PFSK-1 (cell line): ENCODE data around the gene UHRF1.

Source experiments
- FOXP2 ChIP-seq: optimal IDR thresholded peaks from 2 replicates; pipeline ENCODE3; 2011; ENCODE audit warnings: borderline replicate concordance, control low read depth, inconsistent platforms; ENCODE audit not compliant: insufficient read depth; ENCODE audit errors: extremely low read length, extremely low read depth
- POLR2AphosphoS5 ChIP-seq: IDR thresholded peaks from 2 replicates; pipeline ENCODE4 v1.6.1; 2012; ENCODE audit warnings: low read depth, mild to moderate bottlenecking, control low read depth, low read length, moderate library complexity
- SIN3A ChIP-seq: IDR thresholded peaks from 2 replicates; pipeline ENCODE4 v1.6.1; 2012; ENCODE audit warnings: mild to moderate bottlenecking, low read length, moderate library complexity, borderline replicate concordance; ENCODE audit not compliant: insufficient read depth
- TAF1 ChIP-seq: IDR thresholded peaks from 2 replicates; pipeline ENCODE4 v1.6.1; 2012; ENCODE audit warnings: low read length, control low read depth, borderline replicate concordance; ENCODE audit not compliant: insufficient read depth
- TF ChIP-seq, protein P1 (sequence below), 2 experiments: IDR thresholded peaks; 2 replicates each; pipeline versions ENCODE4 v1.6.1 to v1.8.0; 2011 to 2012; ENCODE audit warnings: low read depth in 2 of 2, low read length in 2 of 2, control low read depth in 1 of 2, inconsistent platforms in 1 of 2, mild to moderate bottlenecking in 1 of 2, moderate library complexity in 1 of 2; ENCODE audit not compliant: insufficient read depth in 1 of 2

Gene UHRF1

GRCh38 chr19:4997297-4997696 is 88.0 kb downstream of the UHRF1 start:
- TF ChIP-seq POLR2AphosphoS5 = no peak
- no peak for TF ChIP-seq FOXP2
- no peak for TF ChIP-seq SIN3A
- TF ChIP-seq TAF1 = no peak
- TF ChIP-seq, protein P1, sequence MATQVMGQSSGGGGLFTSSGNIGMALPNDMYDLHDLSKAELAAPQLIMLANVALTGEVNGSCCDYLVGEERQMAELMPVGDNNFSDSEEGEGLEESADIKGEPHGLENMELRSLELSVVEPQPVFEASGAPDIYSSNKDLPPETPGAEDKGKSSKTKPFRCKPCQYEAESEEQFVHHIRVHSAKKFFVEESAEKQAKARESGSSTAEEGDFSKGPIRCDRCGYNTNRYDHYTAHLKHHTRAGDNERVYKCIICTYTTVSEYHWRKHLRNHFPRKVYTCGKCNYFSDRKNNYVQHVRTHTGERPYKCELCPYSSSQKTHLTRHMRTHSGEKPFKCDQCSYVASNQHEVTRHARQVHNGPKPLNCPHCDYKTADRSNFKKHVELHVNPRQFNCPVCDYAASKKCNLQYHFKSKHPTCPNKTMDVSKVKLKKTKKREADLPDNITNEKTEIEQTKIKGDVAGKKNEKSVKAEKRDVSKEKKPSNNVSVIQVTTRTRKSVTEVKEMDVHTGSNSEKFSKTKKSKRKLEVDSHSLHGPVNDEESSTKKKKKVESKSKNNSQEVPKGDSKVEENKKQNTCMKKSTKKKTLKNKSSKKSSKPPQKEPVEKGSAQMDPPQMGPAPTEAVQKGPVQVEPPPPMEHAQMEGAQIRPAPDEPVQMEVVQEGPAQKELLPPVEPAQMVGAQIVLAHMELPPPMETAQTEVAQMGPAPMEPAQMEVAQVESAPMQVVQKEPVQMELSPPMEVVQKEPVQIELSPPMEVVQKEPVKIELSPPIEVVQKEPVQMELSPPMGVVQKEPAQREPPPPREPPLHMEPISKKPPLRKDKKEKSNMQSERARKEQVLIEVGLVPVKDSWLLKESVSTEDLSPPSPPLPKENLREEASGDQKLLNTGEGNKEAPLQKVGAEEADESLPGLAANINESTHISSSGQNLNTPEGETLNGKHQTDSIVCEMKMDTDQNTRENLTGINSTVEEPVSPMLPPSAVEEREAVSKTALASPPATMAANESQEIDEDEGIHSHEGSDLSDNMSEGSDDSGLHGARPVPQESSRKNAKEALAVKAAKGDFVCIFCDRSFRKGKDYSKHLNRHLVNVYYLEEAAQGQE (IDR thresholded peaks at IDR 0.05; ENCODE audit: insufficient read depth in 1 of 2, low read depth in 2 of 2, low read length in 2 of 2) = no peak

GRCh38 chr19:5000120-5000611 is 90.9 kb downstream of the UHRF1 start:
- no peak for TF ChIP-seq FOXP2
- no peak for TF ChIP-seq TAF1
- TF ChIP-seq POLR2AphosphoS5 = no peak
- TF ChIP-seq SIN3A = no peak
- TF ChIP-seq, protein P1 (IDR thresholded peaks at IDR 0.05; ENCODE audit: insufficient read depth in 1 of 2, low read depth in 2 of 2, low read length in 2 of 2) = no peak

GRCh38 chr19:5001615-5002014 is 92.3 kb downstream of the UHRF1 start:
- TF ChIP-seq POLR2AphosphoS5 = no peak
- no peak for TF ChIP-seq TAF1
- no peak for TF ChIP-seq SIN3A
- TF ChIP-seq FOXP2 = no peak
- TF ChIP-seq, protein P1 (IDR thresholded peaks at IDR 0.05; ENCODE audit: insufficient read depth in 1 of 2, low read depth in 2 of 2, low read length in 2 of 2) = no peak

GRCh38 chr19:5002143-5002542 is 92.8 kb downstream of the UHRF1 start:
- TF ChIP-seq TAF1 = no peak
- no peak for TF ChIP-seq POLR2AphosphoS5
- TF ChIP-seq FOXP2 = no peak
- TF ChIP-seq, protein P1 (IDR thresholded peaks at IDR 0.05; ENCODE audit: insufficient read depth in 1 of 2, low read depth in 2 of 2, low read length in 2 of 2) = no peak
- TF ChIP-seq SIN3A = no peak

DNA sequence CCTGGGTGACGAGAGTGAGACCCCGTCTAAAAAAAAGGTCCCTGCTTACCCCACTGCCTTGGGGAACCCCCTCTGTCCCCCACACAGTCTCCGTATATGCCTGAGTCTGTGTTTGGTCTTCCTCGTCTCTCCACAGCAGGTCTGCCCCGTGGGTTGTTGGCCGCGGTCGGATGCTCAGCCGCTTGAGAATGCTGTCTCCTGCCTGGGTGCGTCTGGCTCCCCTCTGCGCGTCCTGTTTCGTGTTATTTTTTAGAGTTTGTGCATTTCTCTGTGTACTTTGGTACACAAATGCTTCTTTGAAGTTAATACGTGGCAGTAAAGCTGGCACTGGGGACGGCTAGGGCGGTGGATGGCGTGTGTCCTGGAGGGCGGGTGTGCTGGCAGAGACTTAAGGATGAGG is 94.5 kb downstream of the UHRF1 start:
- TF ChIP-seq, protein P1 (IDR thresholded peaks at IDR 0.05; ENCODE audit: insufficient read depth in 1 of 2, low read depth in 2 of 2, low read length in 2 of 2) = no peak
- no peak for TF ChIP-seq TAF1
